ENCODE results near the gene ARX.

Gene ARX

DNA sequence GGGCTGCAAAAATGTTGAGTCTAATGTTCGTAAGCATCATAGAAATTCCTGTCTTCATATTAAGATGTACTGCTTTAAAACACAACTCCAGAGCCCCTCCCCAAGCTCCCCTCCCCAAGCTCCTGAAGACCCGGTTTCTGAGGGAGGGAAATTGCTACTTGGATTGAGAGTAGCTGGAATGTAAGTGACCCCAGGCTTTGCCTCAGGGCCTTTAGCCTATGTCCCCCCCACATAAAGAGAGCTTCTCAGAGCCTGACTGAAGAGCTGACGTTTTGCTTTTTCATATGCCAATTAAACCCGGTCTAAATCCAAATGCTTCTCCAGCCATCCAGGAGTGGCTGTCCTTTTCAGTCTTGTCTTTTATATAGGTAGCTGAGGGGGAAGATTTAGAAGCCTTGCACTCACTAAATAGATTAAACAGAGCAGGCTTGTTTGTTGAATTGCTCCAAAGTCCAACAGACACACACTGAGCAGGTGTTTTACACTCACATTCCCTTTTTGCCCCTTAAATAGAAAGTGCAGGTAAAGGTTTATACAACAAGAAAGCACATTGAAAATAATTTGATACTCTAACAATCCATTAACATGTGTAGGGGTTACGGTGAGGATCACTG, 19.6 kb downstream of the ARX start:
- no peak for DNase-seq

DNA sequence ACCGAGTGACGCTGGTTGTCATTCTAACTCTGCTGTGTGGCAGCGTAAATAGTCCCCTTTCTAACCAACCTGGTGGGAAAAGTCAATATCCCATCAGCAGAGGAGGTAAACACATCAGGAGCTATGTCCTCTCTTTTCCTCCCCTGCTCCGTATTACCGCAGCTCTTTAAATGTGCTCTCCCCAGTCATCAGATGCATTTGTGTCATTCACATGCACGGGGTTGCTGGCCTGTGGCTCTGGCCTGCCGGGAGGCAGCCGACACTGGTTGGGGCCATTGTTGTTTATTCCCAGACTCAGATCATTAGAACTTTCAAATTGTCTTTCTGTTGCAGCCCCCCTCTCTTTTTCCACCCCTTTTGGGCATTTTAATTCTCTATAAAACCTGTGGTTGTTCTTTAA, 21.9 kb downstream of the ARX start:
- no peak for DNase-seq

DNA sequence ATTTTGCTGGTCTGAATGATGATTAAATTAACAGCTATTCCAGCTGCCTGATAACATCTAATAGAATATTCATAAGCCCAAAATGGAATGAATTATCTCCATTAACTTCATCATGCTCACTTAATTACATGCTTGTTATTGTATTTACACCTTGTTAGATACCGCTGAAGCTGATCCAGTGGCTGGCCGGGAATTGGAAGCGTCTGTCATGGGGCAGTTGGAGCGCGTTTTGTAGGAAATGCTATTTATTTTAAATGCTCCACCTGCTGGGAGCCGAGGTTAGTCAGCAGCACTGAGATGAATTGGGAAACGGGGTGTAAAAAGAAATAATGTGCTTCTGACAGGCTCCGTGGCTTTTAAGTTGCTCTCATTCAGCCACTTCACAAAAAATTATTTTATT, 25.2 kb downstream of the ARX start:
- no peak for DNase-seq

DNA sequence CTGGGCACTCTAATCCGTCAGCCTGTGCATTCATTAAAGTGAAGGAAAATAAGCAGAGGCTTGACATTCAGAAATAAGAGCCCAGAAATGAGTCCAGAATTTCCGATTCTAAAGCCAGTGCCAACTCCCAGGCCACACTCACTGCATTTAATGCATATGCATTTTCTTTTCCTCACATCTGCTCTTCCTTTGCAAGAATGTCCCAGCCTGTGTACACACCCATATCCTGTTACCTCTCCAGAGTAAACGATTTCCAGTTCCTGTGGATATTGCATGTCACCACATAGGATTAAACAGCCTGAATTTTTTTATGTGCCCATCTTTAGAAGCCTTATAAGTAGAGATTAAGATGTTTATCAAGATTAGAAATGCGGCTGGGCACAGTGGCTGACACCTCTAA, 27.5 kb downstream of the ARX start:
- DNase-seq = no peak

DNA sequence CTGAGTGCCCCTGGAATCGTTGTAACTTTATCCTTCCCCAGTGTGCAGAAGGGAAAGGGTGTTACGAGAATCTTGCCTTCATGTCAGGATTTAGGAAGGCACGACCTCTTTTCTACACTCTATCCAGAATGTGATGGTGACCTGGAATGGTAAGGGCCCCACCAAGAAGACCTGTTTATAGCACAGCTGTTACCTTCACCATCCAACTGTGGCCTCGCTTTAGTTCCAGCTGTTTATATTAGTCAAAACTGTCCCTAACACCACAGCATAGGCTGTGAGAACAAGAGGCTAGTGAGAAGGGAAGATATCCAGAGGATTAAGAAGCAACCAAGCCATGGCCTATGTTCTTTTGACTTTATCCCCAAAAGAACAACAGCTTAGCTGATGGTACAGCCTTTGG, 28.0 kb downstream of the ARX start:
- no peak for DNase-seq

DNA sequence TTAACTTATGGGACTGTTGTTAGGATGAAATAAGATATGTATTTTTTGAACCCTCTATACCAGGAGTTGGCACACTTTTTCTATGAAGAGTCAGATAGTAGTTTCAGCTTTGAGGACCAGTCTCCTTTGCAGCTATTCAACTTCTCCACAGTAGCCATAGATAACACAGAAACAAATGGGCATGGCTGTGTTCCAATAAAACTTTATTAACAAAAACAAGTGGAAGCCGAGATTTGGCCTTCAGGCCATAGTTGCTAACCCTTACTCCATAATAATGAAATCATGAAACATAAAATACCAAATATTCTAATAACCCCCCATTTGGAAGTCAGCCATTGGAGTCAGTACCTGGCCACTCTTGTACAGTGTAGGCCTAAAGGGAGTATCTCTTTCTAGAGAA, 30.6 kb downstream of the ARX start:
- DNase-seq = no peak

DNA sequence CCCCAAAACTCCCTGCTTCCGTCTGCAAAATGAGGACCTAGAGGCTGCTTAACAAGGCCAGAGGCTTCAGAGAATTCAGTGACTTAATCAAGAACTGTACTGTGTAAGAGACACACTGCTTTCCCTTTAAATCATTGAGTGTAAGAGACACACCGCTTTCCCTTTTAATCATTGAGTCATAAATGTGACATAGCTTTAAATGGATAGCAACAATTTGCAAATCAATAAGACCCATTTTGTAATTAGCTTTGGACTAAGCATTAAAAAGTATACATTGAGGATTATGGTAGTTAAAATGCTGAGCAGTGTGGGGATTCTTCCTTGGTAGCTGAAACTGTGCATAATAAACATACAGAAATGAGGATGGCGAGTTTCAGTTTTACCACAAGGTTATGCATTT, 31.8 kb downstream of the ARX start:
- no peak for DNase-seq

DNA sequence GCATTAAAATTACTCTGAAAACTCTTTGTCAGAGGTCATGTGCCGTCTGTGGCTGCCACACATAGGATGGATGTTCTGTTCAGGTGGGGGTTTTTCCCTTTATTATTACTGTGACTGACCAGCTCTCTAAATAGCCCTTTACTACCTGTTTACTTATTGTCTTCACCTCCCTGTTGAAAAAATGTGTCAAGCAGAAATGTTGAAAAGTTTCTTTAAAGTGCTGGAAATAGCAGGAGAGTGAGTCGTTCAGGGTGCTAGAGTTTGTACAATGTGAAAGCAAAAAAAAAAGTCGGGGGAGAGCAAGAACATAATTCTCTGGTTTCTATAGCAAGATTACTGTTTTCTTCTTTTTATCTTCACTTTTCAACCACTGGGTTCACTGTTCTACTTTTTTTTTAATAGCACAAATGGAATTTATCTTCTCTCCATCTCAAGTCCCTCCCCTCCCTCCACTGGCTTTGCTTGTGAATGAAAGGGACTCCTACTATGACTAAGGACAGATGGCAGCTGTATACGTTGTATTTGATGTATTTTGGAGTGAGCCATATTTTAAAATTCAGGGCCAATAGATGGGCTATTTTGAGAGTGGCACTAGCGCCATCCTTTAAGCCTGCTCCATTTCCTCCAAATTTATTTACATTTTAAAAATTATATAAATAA, 33.3 kb downstream of the ARX start:
- no peak for DNase-seq

DNA sequence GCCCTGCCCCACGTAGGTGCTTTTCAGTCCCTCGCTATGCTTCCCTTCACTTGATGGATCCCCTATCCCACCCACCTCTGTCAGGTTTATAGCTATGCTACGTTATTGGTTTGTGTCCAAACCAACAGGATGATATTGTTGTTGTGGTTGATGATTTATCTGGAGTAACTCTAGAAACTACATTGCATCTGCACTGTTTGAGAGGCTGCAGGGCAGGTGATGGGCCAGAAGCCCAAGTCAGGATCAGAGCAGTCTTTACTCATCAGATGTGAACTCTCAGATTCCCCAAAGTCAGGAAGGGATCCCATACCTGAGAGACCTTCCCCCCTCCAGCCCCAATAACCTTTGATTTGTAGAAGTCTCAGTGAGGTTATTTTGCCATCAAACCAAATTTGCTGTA, 34.7 kb downstream of the ARX start:
- no peak for DNase-seq

DNA sequence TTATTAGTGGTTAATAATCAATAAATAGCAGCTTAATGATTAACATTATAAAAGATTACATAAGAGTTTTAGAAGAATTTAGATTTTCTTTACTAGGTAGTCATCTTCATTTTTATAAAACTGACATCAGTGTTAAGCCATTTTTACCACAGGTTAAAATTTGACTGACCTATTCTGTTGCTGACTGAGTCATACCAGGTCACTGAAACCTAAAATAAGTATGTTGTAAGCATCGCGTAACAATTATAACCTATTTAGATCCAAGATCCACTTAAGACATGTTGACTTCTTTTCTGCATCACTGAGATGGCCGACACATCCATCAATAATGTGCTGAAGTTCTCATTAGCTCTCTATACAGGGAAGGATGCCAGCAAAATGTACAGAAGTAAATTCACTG, 36.7 kb downstream of the ARX start:
- no peak for DNase-seq

DNA sequence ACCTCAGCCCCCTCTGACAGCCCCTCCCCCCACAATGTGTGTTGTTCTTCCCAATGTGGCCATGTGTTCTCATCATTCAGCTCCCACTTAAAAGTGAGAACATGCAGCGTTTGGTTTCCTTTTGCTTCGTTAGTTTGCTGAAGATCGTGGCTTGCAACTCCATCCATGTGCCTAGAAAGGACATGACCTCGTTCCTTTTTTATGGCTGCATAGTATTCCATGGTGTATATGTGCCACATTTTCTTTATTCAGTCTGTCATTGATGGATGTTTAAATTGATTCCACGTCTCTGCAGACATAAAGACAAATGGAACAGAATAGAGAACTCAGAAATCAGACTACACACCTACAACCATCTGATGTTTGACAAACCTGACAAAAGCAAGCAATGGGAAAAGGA, 46.0 kb downstream of the ARX start:
- no peak for DNase-seq

DNA sequence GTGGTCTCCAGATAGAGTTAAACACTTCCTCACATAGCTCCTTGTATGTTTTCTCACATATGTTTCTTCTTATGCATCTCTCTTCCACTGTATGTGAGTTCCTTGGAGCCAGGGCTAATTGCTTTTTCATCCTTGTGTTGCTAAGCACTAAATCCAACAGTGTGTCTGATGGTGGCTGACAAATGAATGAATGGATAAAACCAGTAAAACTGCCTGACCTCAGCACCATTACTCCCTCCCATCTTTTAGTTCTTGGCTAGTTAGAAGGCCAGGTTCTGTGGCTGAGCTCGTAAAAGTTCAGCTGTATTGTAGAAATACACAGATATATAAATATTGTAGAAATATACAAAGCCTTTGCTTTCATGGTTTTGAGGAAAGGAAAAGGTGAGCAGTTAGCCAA, 50.4 kb downstream of the ARX start:
- DNase-seq = no peak

DNA sequence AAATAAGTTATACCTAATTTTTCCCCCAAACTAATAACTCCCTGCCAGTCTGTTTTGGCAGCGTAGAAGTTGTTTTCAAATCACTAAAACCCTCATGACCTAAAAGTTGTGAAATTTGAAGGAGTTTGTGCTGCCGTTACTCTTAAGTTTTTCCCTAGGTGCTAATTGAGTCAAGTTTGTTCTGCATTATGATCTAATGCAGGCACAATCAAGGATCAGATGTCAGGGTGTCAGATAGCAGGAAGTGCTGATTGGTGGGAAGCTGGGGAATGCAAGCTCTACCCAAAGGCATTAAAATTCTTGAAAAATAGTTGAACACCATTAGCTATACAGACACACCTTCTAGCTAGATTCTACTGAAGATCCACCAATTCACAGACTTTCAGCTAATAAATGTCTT, 51.9 kb downstream of the ARX start:
- DNase-seq = no peak

DNA sequence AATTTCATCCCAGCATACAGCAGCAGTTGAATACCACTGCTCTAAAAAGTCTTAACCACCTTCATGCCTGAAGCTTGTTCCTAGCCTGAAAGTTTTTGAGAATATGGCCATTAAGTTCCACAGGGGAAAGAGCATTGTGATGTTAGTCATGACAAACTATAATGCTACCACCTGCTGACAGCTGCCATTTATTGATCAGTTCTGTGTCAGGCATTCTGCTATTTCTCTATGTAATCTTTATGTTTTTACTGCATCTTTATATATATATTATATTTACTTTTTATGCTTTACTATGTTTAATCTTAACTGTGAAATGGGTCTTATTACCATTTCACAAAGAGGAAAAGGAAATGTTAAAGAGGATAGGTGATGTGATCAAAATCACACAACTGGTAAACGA, 54.0 kb downstream of the ARX start:
- no peak for DNase-seq

DNA sequence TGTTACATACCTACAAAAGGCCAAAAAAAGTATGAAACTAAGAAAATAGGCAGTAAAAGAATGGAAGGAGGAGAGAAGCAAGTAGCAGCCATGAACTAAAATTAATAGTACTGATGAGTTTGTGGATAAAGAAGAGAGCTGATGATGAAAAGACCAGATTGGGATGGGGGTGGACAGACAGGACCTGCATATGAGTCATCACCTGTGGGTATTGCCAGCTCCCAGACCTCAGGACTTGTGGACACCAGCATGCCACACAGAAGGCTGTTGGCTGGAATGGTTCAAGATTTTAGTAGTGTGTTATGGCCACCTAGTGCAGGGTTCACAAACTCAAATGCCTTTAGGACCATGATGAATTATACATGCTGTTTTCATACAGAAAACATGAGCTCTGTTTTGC, 58.9 kb downstream of the ARX start:
- DNase-seq = no peak

DNA sequence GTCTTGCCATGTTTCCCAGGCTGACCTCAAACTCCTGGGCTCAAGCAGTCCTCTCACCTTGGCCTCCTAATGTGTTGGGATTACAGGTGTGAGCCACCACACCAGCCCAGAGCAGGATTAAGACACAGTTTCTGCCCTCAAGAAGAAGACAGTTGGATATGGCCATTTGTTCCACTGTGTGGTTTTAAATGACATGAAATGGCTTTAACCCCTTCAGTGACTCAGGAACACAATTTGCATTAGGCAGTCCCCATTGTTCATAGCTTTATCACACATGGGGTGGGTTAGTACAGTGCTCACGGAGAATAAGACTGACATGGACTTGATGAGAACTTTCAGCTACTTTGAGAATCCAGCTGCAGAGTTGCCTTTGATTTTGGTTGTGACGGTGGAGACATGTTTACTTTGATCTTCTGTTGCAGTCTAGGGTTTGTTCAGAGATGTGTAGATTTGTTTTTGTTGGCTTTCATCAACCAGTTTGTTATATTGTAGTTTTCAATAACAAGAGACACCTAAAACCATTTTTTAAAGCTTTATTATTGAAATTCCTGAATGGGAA, 60.3 kb downstream of the ARX start:
- no peak for DNase-seq

DNA sequence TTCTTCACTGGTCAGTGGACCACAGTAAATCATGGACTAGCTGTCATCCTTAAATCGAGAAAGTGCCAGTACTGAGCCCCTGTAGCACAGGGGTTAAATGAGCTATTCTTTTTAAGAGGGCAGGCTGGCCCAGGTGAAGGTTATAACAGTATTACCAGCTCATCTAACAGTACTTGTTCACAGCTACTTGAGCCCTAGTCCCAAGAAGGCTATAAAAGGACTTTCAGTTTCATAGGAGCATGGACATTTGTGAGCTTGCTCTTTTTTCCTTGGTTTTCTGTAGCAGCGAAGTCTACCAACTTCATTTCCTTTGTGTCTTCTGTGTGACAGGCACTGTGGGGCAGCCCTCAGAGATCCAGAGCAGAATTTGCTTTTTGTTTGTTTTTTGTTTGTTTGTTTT, 61.0 kb downstream of the ARX start:
- DNase-seq = no peak
